A673 (cell line): ENCODE results near the gene NECAB3.

ENCODE experiments used
- CTCF ChIP-seq: fragments of 300-800, 200-600 bp; sonication (generic); conservative IDR thresholded peaks from 2 replicates; pipeline ENCODE4 v1.5.1; 2017; ENCODE audit warnings: low read depth, mild to moderate bottlenecking, antibody characterized with exemption, low read length, moderate library complexity, mixed read lengths
- EZH2 ChIP-seq: fragments of 200-600 bp; sonication (generic); IDR thresholded peaks from 2 replicates; pipeline ENCODE4 v1.6.1; 2017; ENCODE audit warnings: borderline replicate concordance, low read depth, mild to moderate bottlenecking, mixed read lengths, antibody characterized with exemption, low read length; ENCODE audit not compliant: poor library complexity, severe bottlenecking

DNA sequence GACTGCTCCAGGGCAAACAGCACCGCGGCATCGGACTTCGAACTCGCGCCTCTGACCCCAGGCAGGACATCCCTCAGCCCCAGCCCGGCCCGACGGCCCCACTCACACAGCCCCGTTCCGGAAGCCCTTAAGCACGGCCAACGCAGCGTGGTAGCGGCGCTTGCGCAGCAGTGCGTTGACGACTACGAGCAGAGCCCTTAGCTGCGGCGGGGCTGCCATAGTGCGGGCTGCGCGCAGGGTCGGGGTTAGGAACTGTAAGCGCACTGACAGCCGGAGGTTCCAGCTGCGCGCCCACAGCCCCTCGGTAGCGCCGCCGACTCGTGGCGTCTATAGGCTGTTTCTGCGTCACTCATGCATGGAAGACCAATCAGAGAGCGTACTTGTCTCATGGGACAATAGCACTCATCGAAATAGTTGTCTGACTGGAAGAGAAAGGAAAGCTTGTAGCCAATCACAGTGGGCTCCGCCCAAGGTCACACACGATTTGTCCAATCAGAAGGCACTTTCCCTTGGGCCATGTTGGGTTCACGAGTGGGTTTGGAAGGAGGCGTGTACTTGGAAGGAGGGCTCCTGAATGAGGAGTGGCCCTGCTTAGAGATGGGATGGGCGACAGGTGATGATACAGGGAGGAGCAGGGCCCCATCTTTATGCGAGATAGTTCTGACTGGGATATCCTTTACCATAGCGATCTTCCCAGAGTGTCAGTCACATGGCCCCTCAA, 45.9 kb upstream of the NECAB3 start, which contains the start of gene PXMP4:
- TF ChIP-seq CTCF (no peak), EZH2 (no peak)
